RKO (cell line): ENCODE data around the gene PDCD1LG2.

ENCODE experiments used
- DNase-seq: peaks from one replicate; pipeline ENCODE4 v3.0.0-alpha.2; 2016; ENCODE audit warnings: low spot score

The PDCD1LG2 gene

DNA sequence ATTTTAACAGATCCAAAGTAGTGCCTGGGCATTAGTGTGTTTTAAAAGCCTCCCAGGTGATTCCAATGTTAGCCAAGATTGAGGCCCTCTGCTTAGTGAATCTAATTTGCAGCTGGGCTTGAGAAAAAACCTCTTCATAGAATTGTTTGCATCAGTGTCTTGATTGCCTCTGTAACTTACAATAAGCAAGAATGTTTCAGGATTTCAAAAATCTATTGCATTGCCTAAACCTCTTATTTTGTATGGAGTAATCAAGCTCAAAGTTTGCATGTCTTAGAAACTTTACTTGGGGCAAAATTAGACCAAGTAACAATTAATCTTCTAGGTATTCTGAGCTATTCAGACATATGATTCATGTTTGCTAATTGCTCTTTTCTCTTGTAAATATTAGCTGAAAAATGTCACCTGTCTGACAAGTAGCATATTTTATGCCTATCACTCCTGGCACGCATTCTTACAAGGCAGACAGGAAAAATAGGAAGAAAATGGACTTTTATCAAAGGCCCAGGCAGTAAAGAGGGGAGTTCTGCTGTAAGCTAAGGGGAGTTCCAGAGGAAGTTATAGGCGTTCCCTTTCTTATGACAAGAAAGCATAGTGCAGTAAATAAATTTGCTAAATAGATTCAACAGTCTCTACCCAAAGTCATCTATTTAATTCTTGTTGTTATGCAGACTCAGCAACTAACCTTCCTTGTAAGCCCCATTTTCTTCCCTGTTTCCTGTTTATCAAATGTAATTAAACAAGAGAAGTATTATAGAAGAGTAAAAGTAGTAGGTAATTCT lies 21.0 kb downstream of the PDCD1LG2 start:
- DNase-seq: no peak

DNA sequence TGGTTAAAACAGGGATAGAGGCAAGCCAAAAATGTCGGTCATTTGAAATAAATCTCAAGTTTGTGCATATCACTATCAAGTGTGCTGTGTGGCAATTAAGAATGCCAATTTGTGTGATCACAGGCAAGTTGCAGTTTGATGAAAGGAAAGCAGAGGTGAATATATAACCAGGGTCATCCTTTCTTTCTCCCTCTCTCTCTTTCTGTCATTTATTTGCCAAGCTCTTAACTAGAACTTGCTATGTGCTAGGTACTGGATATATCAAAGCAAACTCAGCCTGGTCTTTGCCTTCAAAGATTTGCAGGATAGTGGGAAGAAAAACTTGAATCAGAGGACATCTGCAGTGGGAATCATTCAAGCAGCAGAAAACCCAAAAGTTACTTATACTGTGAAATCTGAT lies 22.0 kb downstream of the PDCD1LG2 start:
- DNase-seq: no peak

DNA sequence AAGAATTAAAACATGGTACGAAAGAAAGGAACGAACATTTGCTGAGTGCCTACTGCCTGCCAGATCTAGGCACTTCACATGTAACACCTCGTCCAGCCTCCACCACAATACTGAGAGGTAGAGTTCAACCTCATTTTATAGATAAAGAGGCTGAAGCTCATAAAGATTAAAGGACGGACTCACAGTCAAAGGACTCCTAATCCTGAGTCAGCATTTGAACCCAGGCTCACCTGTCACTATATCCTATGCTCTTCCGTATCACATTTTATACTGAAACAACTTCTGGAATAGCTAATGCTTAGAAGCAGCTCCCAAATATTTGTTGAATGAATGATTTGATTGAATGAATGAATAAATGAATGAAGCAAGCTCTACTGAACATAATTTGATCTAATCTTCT lies 22.5 kb downstream of the PDCD1LG2 start:
- no peak for DNase-seq

DNA sequence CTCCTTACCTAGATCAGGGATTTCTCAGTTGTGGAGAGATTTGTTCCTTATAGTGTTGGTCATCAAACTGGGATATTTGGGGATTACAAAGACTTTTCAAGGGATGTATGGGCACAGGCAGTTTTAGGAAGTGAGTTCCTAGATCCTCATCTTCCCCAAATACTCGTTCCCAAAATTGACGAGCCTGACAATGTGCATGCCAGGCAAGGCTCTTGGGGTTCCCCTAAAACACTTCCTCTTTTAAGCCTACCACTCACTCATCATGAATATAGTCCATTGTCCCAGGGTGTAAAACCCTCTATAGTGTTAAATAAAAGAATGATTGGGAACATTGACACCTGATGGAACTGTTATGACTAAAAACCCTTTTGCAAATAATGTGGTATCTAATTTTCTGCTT lies 26.4 kb downstream of the PDCD1LG2 start:
- DNase-seq: no peak

DNA sequence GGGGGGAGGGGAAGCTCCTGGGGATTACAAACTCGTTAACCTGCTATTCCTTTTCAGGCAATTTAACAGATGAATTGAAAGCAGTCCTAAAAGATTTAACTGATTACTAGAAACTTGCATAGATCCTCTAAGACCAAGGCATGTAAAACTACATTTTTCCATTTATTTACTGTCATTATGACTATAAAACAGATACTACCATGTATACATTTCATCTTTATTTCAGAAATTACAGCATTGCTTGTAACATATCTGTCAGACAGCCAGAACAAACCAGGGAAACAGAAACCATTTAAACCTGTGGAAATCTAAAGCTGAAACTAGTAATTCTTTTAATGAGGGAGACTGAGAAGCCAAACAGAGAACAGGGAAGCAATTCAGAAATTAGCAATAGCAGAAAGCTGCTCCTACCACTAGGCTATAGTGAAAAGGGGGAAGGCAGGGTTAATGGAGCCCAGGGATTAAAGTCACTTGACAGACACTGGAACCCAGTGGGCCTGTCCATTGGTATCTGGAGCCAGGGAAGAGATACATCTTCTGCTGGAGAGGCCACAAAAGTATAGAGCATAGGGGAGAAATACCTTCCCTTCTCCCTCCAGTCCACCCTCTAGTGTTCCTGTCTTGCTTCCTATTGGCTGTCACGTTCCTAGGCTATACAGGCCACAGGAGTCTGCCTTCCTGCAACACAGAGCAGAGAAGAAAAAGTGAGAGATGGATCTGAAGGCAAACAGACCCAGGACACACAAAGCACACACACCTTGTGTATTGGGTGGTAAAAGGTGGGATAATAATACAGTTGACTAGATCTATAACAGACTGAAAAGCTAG lies 33.8 kb downstream of the PDCD1LG2 start:
- DNase-seq: no peak

DNA sequence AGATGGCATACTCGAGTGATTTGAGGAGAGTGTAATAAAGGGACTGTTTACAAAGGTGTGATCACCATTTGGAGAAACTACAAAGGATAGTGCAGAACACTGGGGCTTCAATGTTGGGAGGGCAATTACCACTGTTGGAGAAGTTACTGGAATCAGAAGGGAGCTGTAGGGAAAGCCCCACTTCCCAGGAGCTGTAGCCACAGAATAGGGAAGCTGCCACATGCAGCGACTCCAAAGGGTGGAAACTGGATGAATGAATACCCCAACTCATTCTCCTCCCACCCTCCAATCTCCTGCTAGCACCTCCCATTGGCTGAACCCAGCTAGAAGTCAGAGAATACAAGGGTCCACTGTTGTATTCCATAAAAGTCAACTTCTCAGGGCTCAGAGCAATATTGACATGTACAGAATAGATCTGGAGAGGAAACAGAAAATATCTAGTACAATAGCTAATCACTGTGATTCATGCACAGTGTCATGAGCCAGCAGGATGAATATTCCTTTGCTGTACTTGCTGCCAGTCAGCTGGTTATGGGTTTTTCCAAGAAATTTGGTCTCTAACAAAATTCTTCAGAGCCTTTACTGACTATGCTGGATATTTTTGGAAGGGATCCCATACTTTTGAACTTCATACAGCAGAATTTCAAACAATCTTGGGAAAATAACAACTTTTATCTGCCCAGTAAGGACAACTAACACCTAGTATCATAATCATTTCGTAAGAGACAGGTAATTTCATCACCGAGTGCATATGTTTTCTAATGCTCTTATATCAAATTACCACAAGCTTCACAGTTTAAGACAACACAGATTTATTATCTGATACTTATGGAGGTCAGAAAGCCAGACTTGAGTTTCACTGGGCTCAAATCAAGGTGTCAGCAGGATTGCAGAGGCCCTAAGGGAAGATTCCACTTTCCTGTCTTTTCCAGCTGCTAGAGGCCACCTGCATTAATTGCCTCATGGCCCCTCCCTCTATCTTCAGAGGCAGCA lies 39.6 kb downstream of the PDCD1LG2 start:
- DNase-seq: peak; percentile 25

DNA sequence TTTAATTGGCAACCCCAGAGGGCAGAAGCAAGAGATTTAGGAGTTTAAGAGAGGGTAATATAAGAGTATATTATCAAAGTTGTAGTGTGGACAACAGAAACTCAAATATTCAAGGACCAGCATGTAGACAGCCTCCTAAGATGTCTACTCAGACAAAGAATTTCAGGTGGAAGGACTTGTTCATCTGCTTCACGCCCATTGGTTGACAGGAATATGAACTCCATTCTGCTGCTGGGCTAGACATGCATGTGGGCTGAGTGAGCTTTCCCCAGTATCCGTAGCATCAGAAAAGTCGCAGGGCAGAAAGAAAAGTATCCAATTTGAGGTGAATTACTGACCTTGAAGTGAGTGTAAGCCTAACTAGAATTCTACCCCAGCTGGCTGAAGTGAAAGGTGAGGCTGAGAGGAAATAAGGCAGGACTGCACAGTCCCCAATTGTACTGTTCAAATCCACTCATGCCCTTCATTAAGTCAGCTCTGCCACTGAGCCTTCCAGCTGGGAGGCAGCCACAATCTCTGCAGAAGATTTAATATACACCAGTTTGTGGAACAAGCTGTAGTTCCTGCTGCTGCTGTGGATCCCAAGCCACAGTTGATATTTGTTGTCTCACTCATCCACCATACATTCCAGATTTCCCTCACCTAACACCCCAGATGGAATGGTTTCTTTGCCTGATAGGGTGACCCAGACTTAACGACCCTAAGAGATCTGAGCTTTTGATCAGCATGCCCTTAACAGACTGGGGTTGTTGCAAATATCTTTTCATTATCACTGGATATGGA lies 41.2 kb downstream of the PDCD1LG2 start:
- DNase-seq: no peak

DNA sequence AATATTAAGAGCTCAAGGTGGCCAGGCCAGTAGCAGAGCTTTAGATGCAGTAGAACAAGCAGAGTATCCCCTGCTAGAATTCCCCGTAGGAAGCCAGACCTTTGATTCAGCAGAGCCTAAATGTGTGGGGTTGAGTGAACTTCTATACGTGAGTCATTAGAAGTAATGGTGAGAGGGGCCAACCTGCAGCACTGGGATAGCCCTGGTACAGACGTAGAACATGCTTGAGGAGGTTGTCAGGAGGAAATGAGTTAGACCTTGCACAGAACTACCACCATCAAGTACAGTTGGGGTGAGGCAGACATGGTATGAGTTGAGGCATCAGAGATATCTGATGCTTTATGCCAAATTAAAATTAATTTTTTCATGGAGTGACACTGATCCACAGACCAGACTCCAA lies 42.0 kb downstream of the PDCD1LG2 start:
- DNase-seq: no peak

DNA sequence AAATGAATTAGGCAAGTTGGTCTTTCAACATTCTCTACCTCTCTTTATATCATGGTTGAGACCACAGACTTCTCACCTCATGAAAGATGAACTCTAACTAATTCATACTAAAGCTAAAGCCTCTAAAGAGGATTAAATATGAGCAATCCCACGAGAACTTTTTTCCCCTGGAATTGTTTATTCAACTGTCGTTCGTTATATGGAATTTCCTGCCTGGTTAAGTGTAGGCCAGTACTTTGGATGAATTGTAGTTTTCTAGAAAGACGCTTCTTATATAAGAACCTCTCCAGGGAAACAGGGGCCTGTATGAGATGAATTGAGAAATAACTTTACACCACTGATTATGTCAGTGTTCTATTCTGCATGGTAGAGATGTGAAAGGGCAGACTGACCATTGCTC lies 42.9 kb downstream of the PDCD1LG2 start:
- no peak for DNase-seq

DNA sequence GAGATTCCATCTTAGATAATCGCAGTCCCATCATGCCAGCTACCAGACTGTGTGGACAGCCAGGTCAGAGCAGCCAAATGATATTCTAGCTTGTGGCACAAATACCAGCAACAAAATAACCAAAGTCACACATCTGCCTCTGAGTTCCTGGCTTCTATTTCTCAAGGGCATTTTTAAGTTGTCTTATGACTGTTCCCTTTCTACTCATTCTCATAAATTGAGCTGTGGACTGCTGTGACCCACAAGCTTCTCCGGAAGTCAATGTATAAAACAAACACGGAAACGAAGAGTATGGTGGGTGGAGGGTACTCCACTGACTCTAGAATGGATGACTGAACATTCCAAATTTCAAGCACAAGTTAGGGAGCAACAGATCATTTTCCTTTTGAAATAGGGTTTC lies 43.9 kb downstream of the PDCD1LG2 start:
- no peak for DNase-seq

DNA sequence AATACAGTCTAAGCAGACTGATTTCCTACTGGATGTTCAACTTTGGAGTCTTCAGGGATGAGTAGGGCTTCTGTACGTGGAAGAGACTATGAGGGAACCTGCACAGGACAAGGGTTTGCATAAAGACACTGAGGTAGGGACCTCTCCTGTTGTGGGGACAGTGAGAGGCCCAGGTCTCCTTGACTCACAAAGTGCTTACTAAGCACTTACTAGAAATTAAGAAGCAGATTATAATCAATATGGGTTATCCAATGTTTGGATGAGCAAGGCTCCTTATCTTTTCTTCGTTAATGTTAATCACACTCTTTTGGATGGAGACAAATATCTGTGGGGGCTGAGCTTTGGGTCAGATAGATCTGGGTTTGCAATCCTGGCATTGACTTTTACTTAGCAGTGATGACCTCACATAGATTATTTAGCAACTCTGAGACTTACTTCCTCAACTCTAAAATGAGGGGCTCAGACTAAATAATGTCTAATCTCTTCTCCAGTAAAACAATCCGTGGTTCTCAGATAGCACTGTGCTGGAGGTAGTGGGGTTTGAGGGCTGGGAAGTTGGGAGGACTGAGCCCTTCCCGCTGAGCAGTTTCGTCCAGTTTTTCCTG lies 45.9 kb downstream of the PDCD1LG2 start:
- DNase-seq: no peak

DNA sequence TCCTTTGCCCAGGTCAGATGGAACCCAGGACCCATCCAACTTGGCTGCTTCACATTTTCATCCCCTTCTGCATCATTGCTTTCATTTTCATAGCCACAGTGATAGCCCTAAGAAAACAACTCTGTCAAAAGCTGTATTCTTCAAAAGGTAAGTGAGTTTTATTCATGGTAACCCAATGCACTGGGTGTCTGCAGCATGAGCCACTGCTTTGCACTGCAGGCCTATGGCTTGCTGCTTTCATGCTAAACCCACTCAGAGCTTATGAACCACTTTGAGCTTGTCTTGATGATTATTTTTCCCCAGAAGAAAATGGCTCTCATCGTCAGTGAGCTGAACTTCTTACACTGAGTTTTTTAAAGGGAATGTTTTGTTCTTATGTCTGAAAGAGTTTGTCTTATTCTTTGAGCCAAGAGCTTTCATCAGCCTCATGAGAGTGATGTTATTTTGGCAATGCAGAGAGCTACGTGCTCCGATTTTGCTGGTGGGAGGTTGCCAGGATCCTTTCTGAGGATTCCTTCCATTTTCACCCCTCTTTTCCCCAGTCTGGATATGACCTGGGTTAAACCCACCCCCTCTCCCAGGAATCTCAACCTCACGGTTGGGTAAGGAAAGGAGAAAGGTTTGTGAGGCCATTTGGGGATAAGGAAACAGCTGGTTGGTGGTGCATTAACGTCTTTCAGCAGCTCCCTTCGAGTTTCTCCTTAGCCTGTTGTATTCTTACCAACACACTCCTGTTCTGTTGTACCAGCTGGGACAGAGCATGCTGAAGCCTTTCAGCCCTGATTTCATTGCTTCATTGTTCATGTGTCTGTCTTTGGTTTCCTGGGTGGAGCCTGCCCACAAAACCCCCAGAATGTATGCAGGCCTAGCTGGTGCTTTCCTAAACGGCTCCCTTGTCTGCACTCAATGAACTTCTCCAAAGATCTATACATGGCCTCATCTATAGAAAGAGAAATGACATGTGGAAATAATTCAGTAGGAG lies 47.6 kb downstream of the PDCD1LG2 start:
- DNase-seq: no peak

DNA sequence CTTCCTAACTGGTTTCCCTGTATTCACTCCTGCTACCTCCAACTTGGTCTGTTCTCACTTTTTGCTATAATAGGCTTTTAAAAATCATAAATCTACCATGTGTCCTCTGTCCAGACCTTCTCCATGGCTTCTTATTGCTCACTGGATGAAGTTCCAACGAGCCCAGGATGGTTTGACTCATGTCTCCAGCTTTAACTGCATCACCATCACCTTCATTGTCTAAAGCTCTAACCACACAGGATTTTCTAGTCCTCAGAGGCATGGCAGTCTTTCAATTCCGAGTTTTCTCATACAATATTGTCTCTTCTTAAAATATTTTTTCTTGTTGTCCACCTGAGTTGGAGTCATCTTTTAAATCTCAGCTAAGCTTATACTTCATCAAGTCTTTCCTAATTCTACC lies 49.3 kb downstream of the PDCD1LG2 start:
- no peak for DNase-seq

DNA sequence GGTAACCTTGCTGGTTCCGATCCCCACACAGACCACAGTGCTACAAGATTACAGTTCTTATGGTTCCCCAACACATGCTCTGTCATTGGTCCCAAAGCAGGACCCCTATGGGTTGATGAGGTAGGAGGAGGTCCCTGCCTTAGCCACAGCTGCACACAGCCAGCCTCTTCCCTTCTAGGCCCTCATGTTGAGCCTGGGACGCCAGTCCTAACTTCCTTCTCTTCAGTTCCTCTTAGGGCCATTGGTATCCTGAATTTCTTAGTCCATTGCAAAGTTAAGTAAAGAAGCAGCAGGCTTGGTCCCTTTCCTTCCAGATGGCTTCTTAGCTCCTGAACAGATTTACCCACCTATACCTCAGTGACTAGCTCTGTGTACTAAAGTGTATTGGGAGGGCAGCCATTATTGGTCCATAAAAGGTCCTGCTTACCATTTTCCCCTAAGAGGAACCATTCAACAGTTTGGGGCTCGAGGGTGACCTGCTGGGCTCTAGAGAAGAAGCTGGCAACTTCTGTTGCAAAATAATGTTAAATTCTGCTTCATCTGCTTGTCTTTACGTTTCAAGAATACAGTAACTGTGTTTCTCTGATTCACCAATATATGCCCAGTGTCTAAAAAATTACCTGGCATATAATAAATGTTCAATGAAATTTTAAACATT lies 50.2 kb downstream of the PDCD1LG2 start:
- no peak for DNase-seq

DNA sequence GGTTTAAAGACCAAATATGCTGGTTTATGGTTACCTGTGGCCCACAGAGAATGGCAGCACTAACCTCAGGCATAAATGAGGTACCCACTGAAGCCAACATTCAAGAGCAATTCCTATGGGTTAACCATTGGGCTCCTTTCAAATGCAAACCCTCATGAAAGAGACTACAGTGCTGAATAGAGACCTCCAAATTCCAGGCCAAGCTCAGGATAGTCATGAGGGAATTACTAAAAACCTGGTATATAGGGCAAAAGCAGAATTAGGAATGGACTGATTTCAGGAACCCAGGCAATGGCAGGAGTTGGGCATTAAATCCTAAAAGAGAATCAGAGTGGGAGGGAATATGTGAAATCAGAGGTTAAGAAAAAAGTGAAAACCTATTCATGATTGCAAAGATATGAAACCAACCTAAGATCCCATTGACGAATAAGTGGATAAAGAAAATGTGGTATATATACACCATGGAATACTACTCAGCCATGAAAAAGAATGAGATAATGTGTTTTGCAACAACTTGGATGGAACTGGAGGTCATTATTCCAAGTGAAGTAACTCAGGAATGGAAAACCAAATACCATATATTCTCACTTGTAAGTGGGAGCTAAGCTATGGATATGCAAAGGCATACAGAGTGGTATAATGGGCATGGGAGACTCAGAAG lies 51.6 kb downstream of the PDCD1LG2 start:
- no peak for DNase-seq

DNA sequence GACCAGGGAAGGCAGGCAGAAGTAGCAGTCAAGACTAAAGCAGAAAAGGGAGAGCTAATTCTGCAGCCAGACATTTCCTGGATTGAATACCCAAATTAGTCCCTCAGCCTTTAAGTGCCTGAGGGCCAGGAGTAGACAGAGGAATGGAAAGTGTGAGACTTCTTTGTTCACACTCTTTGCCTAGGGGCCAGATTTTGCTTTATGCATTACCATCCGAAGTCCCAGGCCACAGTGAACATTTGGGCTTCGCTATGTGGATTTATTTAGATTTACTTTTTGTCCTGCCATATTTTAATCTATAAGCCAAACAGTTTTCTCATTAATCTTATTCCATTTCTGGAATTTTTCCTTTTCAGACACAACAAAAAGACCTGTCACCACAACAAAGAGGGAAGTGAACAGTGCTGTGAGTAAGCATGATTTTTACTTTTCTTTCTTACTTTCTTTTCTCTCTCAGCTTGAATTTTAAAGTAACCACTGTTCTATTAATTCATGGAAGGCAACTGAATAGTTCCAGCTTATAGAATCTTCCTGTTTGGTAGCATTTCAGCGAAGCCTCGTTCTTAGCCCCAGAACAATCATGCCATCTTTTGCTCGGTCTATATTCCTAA lies 52.6 kb downstream of the PDCD1LG2 start:
- DNase-seq: no peak

DNA sequence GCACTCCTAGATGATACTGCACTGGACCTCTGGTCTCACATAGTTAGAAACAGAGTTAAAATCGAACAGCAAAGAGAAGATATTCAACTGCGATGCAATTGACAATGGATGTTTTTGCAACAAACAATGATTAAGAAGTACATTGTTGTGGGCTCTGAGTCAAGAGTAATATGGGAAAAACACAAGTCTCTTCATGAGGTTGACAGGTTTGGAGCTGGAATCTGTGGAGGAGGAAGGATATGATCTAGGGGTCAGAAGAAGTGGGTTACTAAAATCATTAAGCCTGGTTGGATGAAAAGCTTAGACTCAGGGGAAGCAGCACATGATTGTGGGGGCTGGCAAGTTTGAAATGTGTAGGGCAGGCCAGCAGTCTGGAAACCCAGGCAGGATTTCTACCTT lies 53.1 kb downstream of the PDCD1LG2 start:
- no peak for DNase-seq

DNA sequence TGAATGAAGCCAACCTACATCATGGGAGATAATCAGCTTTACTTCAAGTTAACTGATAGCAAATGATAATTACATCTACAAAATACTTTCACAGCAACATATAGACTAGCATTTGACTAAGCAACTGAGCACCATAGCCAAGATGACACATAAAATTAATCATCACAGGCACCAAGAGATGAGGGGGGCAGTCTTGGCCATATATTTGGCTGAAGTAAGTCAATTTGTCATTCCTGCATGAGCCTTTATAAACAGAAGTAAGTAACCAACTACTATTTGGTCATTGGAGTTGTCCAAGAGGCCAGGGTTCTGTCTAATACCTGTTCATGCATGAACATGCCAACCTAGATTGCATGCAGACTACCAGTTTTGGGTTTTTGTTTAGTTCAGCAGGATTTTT lies 53.6 kb downstream of the PDCD1LG2 start:
- peak; percentile 74 for DNase-seq
